ENCODE data around the gene KITLG. TPM values are rescaled to one million over a fixed set of nuclear protein-coding genes. Genes with fewer than 3 reads are reported as not detected.

Gene KITLG
- total and polyA plus RNA-seq, 2 of the 8 experiments (the other 6 are each of a cell fraction or from before 2014, with no cell fraction given), result 1.3 to 7.8 TPM

DNA sequence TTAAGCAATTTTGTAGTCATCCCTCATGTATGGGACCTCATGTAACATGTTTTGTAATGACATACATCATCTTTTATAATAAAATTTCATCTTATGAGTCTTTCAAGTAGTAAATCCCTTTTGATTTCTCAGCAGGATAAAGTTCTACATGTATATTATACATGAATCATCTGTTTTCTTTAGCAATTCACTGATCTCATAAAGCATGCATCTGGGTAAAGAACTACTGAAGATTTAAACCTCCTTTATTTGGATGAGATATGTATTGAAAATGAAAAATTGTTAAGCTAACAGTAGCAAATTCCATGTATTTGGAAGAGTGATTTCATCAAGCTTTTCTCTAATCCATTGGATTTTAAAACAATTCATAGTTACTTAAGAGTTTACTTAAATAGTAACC, 126.9 kb downstream of the KITLG start (continued):
- no peak for TF ChIP-seq BACH1 (IDR thresholded peaks at IDR 0.05; ENCODE audit: low read length)
- no peak for TF ChIP-seq SIN3A (conservative IDR thresholded peaks at IDR 0.05 in 1 of 2, IDR thresholded peaks at IDR 0.05 in 1 of 2; ENCODE audit: low read depth in 1 of 2, low read length in 2 of 2)
- TF ChIP-seq TAF7 (optimal IDR thresholded peaks at IDR 0.05; ENCODE audit: borderline replicate concordance, low read depth, low read length), result no peak
- no peak for TF ChIP-seq GTF2F1 (IDR thresholded peaks at IDR 0.05; ENCODE audit: borderline replicate concordance, low read depth, low read length)
- TF ChIP-seq, protein P1, sequence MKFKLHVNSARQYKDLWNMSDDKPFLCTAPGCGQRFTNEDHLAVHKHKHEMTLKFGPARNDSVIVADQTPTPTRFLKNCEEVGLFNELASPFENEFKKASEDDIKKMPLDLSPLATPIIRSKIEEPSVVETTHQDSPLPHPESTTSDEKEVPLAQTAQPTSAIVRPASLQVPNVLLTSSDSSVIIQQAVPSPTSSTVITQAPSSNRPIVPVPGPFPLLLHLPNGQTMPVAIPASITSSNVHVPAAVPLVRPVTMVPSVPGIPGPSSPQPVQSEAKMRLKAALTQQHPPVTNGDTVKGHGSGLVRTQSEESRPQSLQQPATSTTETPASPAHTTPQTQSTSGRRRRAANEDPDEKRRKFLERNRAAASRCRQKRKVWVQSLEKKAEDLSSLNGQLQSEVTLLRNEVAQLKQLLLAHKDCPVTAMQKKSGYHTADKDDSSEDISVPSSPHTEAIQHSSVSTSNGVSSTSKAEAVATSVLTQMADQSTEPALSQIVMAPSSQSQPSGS (IDR thresholded peaks at IDR 0.05; ENCODE audit: low read length), result no peak
- TF ChIP-seq TAF1 (IDR thresholded peaks at IDR 0.05; ENCODE audit: low read depth, low read length), result no peak
- no peak for TF ChIP-seq TEAD4 (IDR thresholded peaks at IDR 0.05; ENCODE audit: low read depth, low read length)
